Fibroblast of lung (primary cell): ENCODE results near the gene ZFPM1. TPM values are rescaled to one million over a fixed set of nuclear protein-coding genes. Genes with fewer than 3 reads are reported as not detected.

Experiments used
- DNase-seq, 2 donors: peaks; one replicate each; pipeline versions ENCODE4 v3.0.0 to v3.0.0-alpha.2; 2010; ENCODE audit warnings: low read depth in 2 of 2
- H2AFZ ChIP-seq: 2 replicates; pipeline ENCODE4 v1.5.1; 2012; ENCODE audit warnings: low read length, control low read depth, inconsistent platforms
- H3K27ac ChIP-seq: 2 replicates; pipeline ENCODE4 v1.5.1; 2011; ENCODE audit warnings: low read length, control low read depth; ENCODE audit not compliant: insufficient read depth
- H3K27me3 ChIP-seq: 2 replicates; pipeline ENCODE4 v1.5.1; 2011; ENCODE audit warnings: mild to moderate bottlenecking, low read length; ENCODE audit not compliant: control insufficient read depth, insufficient read depth
- H3K36me3 ChIP-seq: 2 replicates; pipeline ENCODE4 v1.5.1; 2011; ENCODE audit warnings: low read length; ENCODE audit not compliant: control insufficient read depth, insufficient read depth
- H3K4me1 ChIP-seq: 2 replicates; pipeline ENCODE4 v1.5.1; 2011; ENCODE audit warnings: low read length; ENCODE audit not compliant: control insufficient read depth, insufficient read depth; ENCODE audit errors: extremely low read depth
- H3K4me2 ChIP-seq: 2 replicates; pipeline ENCODE4 v1.5.1; 2011; ENCODE audit warnings: low read length, control low read depth; ENCODE audit not compliant: insufficient read depth; ENCODE audit errors: extremely low read depth
- H3K4me3 ChIP-seq, 4 experiments: fragments of 200-600 bp in 1 of 4; sonication (generic) in 1 of 4; replicated peaks in 1 of 4; 2 replicates each; pipeline ENCODE4 v1.5.1; 2011 to 2016; ENCODE audit warnings: low read length in 4 of 4, low read depth in 3 of 4, mild to moderate bottlenecking in 3 of 4, control low read depth in 2 of 4, inconsistent platforms in 1 of 4, mixed read lengths in 1 of 4; ENCODE audit not compliant: insufficient read depth in 1 of 4; ENCODE audit errors: control extremely low read depth in 1 of 4
- H3K79me2 ChIP-seq: 2 replicates; pipeline ENCODE4 v1.5.1; 2012; ENCODE audit warnings: mild to moderate bottlenecking, low read length, inconsistent platforms; ENCODE audit not compliant: control insufficient read depth, insufficient read depth
- H3K9ac ChIP-seq: 2 replicates; pipeline ENCODE4 v1.5.1; 2011; ENCODE audit warnings: mild to moderate bottlenecking, low read length, control low read depth; ENCODE audit not compliant: insufficient read depth
- H3K9me3 ChIP-seq: 2 replicates; pipeline ENCODE4 v1.5.1; 2012; ENCODE audit warnings: low read depth, low read length; ENCODE audit not compliant: control insufficient read depth, insufficient read depth
- H4K20me1 ChIP-seq: 2 replicates; pipeline ENCODE4 v1.5.1; 2011; ENCODE audit warnings: low read length; ENCODE audit not compliant: control insufficient read depth, insufficient read depth; ENCODE audit errors: extremely low read depth
- EZH2 ChIP-seq: IDR thresholded peaks from 2 replicates; pipeline ENCODE4 v1.5.1; 2012; ENCODE audit warnings: low read length, control low read depth, mild to moderate bottlenecking; ENCODE audit errors: missing control alignments
- polyA plus RNA-seq, 2 donors: library from polyadenylated mRNA; depleted of rRNA in 1 of 2; stranded (reverse) in 1 of 2; unstranded in 1 of 2; fragments of >200 nt; gene quantifications; 2 replicates each; pipeline ENCODE4 v1.2.1, GENCODE V29; 2011 to 2012; ENCODE audit warnings: missing spikeins in 1 of 2
- total RNA-seq: library from RNA; depleted of rRNA; stranded (reverse); fragments of >200 nt; gene quantifications from 2 replicates; pipeline ENCODE4 v1.2.1, GENCODE V29; 2014
- TF ChIP-seq, protein P1 (sequence below), 2 donors: IDR thresholded peaks in 1 of 2; conservative IDR thresholded peaks in 1 of 2; 1 replicate in 1 of 2; 2 replicates in 1 of 2; pipeline ENCODE4 v1.5.1; 2011 to 2012; ENCODE audit warnings: low read length in 2 of 2, control low read depth in 1 of 2, inconsistent platforms in 1 of 2, low read depth in 1 of 2, mild to moderate bottlenecking in 1 of 2

The ZFPM1 gene
- total and polyA plus RNA-seq, 2 donors (not counting 1 experiment from before 2014, with no cell fraction given) = 0.27 to 1.7 TPM

DNA sequence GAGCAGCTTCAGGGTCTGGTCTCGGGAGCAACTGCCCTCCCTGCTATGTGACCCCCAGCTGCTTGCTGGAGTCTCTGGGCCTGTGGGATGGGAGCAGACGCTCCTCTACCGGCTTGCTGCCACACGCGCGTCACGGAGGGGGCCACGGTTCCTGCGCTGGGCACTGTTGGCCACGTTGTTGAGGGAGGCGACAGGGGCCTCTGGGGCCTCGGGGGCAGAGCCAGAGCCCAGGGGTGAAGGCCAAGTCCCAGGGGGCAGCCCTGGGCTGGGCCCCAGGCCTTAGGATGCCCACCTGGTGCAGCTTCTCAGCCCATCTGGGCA, 56.6 kb downstream of the ZFPM1 start:
- H2AFZ ChIP-seq = no peak overlapping the region
- no peaks in the 10 kb centered on the region for H3K27me3 ChIP-seq
- H4K20me1 ChIP-seq = no peaks in the 10 kb centered on the region
- H3K4me1 ChIP-seq = no peaks in the 10 kb centered on the region
- TF ChIP-seq EZH2 = no peak
- TF ChIP-seq, protein P1, sequence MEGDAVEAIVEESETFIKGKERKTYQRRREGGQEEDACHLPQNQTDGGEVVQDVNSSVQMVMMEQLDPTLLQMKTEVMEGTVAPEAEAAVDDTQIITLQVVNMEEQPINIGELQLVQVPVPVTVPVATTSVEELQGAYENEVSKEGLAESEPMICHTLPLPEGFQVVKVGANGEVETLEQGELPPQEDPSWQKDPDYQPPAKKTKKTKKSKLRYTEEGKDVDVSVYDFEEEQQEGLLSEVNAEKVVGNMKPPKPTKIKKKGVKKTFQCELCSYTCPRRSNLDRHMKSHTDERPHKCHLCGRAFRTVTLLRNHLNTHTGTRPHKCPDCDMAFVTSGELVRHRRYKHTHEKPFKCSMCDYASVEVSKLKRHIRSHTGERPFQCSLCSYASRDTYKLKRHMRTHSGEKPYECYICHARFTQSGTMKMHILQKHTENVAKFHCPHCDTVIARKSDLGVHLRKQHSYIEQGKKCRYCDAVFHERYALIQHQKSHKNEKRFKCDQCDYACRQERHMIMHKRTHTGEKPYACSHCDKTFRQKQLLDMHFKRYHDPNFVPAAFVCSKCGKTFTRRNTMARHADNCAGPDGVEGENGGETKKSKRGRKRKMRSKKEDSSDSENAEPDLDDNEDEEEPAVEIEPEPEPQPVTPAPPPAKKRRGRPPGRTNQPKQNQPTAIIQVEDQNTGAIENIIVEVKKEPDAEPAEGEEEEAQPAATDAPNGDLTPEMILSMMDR (conservative IDR thresholded peaks at IDR 0.05 in 1 of 2, IDR thresholded peaks at IDR 0.05 in 1 of 2; ENCODE audit: low read depth in 1 of 2, low read length in 2 of 2) = no peak
- no peak overlapping the region for H3K27ac ChIP-seq
- no peak overlapping the region for H3K4me2 ChIP-seq
- H3K79me2 ChIP-seq = no peaks in the 10 kb centered on the region
- no peaks in the 10 kb centered on the region for H3K36me3 ChIP-seq
- H3K9ac ChIP-seq = no peak overlapping the region
- DNase-seq = no peak
- H3K9me3 ChIP-seq = no peaks in the 10 kb centered on the region
- no peak overlapping the region for H3K4me3 ChIP-seq

DNA sequence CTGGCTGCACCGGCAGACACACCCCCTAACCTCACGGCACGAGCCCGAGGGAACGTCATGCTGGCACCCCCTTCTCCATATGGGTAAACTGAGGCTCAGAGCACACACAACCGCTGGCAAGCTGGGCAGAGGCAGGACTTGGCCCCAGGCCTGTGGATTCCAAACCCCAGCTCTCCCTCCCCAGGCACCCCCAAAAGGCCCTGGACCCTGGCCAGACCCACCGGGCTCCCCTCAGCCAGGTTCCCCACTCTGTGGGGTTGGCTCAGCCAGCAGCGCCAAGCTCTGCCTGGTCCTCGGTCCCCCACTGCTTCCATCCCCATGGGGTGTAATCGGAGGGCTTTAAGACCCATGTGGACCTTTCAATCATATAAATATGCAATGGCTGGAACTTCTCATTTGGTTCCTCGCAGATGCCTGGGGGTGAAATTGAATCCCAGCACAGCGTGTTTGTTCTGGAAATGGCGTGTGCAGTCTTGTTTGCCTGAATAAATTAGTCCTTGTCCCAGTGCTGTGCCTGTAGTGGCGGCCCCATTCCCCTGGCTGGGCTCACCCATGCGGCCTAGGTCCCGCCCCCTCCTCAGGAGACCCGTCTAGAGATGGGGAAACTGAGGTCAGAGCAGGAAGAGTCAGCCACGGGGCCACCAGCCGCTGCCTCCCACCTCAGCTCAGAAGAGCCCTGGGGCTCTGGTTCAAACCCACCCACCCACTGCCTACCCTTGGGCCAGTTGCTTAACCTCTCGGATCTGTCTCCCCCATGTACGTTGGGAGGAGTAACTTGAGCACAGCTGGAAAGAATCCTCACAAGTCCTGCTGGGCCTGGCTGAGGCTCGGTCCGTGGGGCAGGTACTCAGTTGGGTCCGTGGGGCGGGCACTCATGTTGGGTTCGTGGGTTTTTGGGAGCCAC, 57.3 kb downstream of the ZFPM1 start:
- Histone ChIP-seq H3K9me3 (no peaks in the 10 kb centered on the region), H3K79me2 (no peaks in the 10 kb centered on the region), H3K27me3 (no peaks in the 10 kb centered on the region), H3K4me3 (no peak overlapping the region), H3K36me3 (no peaks in the 10 kb centered on the region), H3K27ac (no peak overlapping the region), H2AFZ (no peak overlapping the region), H3K9ac (no peak overlapping the region), H4K20me1 (no peaks in the 10 kb centered on the region), H3K4me2 (no peak overlapping the region), H3K4me1 (no peaks in the 10 kb centered on the region)
- DNase-seq = no peak
- TF ChIP-seq EZH2 = no peak
- TF ChIP-seq, protein P1 (conservative IDR thresholded peaks at IDR 0.05 in 1 of 2, IDR thresholded peaks at IDR 0.05 in 1 of 2; ENCODE audit: low read depth in 1 of 2, low read length in 2 of 2) = no peak

GRCh38 chr16:88511060-88511459, 58.0 kb downstream of the ZFPM1 start:
- Histone ChIP-seq H3K27me3 (no peaks in the 10 kb centered on the region), H3K27ac (no peak overlapping the region), H2AFZ (no peak overlapping the region), H3K4me1 (no peaks in the 10 kb centered on the region), H3K9me3 (no peaks in the 10 kb centered on the region), H4K20me1 (no peaks in the 10 kb centered on the region), H3K36me3 (no peaks in the 10 kb centered on the region), H3K4me2 (no peak overlapping the region), H3K79me2 (no peaks in the 10 kb centered on the region), H3K9ac (no peak overlapping the region), H3K4me3 (no peak overlapping the region)
- no peak for DNase-seq
- no peak for TF ChIP-seq EZH2
- TF ChIP-seq, protein P1 (conservative IDR thresholded peaks at IDR 0.05 in 1 of 2, IDR thresholded peaks at IDR 0.05 in 1 of 2; ENCODE audit: low read depth in 1 of 2, low read length in 2 of 2) = no peak
